K562 (cell line): ENCODE measurements around the gene KYAT1. TPM values are rescaled to one million over a fixed set of nuclear protein-coding genes. Genes with fewer than 3 reads are reported as not detected.
A peak's percentile ranks its signal among the peaks of the same experiment; 100 is the strongest.

Experiments
- GATA2 ChIP-seq: sonication (generic); formaldehyde crosslinking; IDR thresholded peaks from 2 replicates; pipeline ENCODE4 v1.4.0; 2020; ENCODE audit warnings: mild to moderate bottlenecking, missing genetic modification reagents
- HES1 ChIP-seq: fragments of 450-650 bp; IDR thresholded peaks from 2 replicates; pipeline ENCODE4 v1.6.1; 2016; ENCODE audit warnings: low read depth, mild to moderate bottlenecking, moderate library complexity
- HMGN3 ChIP-seq: IDR thresholded peaks from 2 replicates; pipeline ENCODE4 v1.6.1; 2011; ENCODE audit warnings: borderline replicate concordance, low read depth, mild to moderate bottlenecking, mixed read lengths, low read length; ENCODE audit not compliant: insufficient read length; ENCODE audit errors: extremely low read depth
- KLF16 ChIP-seq: IDR thresholded peaks from 2 replicates; pipeline ENCODE4 v1.6.1; 2016; ENCODE audit warnings: antibody characterized with exemption
- MYC ChIP-seq, 2 experiments: fragments of 250-450 bp in 1 of 2; sonication (Bioruptor Pico) in 1 of 2; IDR thresholded peaks; 2 replicates each; pipeline versions ENCODE4 v1.5.1 to v1.6.1; 2012 to 2021; ENCODE audit warnings: low read depth in 2 of 2, borderline replicate concordance in 1 of 2, improper control_type of control experiment in 1 of 2, low read length in 1 of 2, mild to moderate bottlenecking in 1 of 2, moderate library complexity in 1 of 2
- NR2F6 ChIP-seq: fragments of 450-650 bp; formaldehyde crosslinking; IDR thresholded peaks from 2 replicates; pipeline ENCODE4 v1.4.0; 2020; ENCODE audit warnings: mild to moderate bottlenecking
- PHF8 ChIP-seq: fragments of 200-600 bp; sonication (generic); IDR thresholded peaks from 2 replicates; pipeline ENCODE4 v1.6.1; 2012; ENCODE audit warnings: mixed run types, mild to moderate bottlenecking, inconsistent platforms, low read length, moderate library complexity, borderline replicate concordance
- PRPF4 ChIP-seq: fragments of 200-400 bp; formaldehyde crosslinking; IDR thresholded peaks from one replicate; pipeline ENCODE4 v1.6.1; 2017; ENCODE audit warnings: low read length, low read depth, mild to moderate bottlenecking; ENCODE audit not compliant: insufficient read depth, poor library complexity, severe bottlenecking
- RBBP5 ChIP-seq: fragments of 200-600 bp; sonication (generic); IDR thresholded peaks from 2 replicates; pipeline ENCODE4 v1.6.1; 2012; ENCODE audit warnings: borderline replicate concordance, mild to moderate bottlenecking, low read length, control low read depth, inconsistent platforms; ENCODE audit not compliant: insufficient read depth, poor library complexity, severe bottlenecking
- RBM15 ChIP-seq: fragments of 200-400 bp; formaldehyde crosslinking; IDR thresholded peaks from 2 replicates; pipeline ENCODE4 v1.6.1; 2018; ENCODE audit warnings: mild to moderate bottlenecking, low read length, moderate library complexity; ENCODE audit not compliant: insufficient read depth
- RBM34 ChIP-seq: fragments of 200-400 bp; formaldehyde crosslinking; IDR thresholded peaks from 2 replicates; pipeline ENCODE4 v1.6.1; 2018; ENCODE audit warnings: low read length, borderline replicate concordance; ENCODE audit not compliant: insufficient read depth
- TFE3 ChIP-seq: fragments of 450-650 bp; formaldehyde crosslinking; IDR thresholded peaks from 2 replicates; pipeline ENCODE4 v1.4.0; 2020; ENCODE audit warnings: mild to moderate bottlenecking, mixed read lengths
- ZBTB33 ChIP-seq: sonication (generic); formaldehyde crosslinking; IDR thresholded peaks from 2 replicates; pipeline ENCODE4 v1.8.1; 2023; ENCODE audit warnings: mild to moderate bottlenecking, missing genetic modification reagents
- ZBTB49 ChIP-seq: sonication (generic); formaldehyde crosslinking; IDR thresholded peaks from 2 replicates; pipeline ENCODE4 v1.8.0; 2022; ENCODE audit warnings: missing genetic modification reagents, mild to moderate bottlenecking, borderline replicate concordance
- ZNF12 ChIP-seq: sonication (generic); formaldehyde crosslinking; IDR thresholded peaks from 2 replicates; pipeline ENCODE4 v1.4.0; 2020; ENCODE audit warnings: mild to moderate bottlenecking, missing genetic modification reagents
- ZNF280B ChIP-seq: fragments of 250-450 bp; sonication (Bioruptor Pico); IDR thresholded peaks from 2 replicates; pipeline ENCODE4 v1.5.1; 2021; ENCODE audit warnings: mild to moderate bottlenecking
- polyA plus RNA-seq, 8 experiments: library from polyadenylated mRNA; depleted of rRNA in 4 of 8; stranded (reverse) in 5 of 8; unstranded in 3 of 8; fragments of >200 nt; fragmentation: Nextera tagmentation in 2 of 8; fragmentation: Illumina TruSeq in 1 of 8; extraction: Ambion mirVana in 2 of 8; extraction: Trizol in 1 of 8; gene quantifications; 2 replicates each; pipeline versions ENCODE4 v1.2.1 to v1.2.3, GENCODE V29; 2011 to 2014; ENCODE audit warnings: inconsistent platforms in 1 of 8, missing spikeins in 1 of 8
- total RNA-seq, 7 experiments: library from RNA; depleted of rRNA in 6 of 7; stranded (reverse); fragments of >200 nt in 6 of 7; fragmentation: Illumina TruSeq in 2 of 7; extraction: Trizol in 2 of 7; gene quantifications; 2 replicates each; pipeline versions ENCODE4 v1.2.1 to v1.2.3, GENCODE V29; 2011 to 2021; ENCODE audit warnings: low replicate concordance in 1 of 7

The KYAT1 gene
- total and polyA plus RNA-seq, 9 of the 15 experiments (the other 6 are each of a cell fraction or from before 2014, with no cell fraction given) = 6.4 to 16.8 (median 11.1) TPM

- TF ChIP-seq ZNF12 (peak; percentile 76; the same call in 1 of the 2 replicates), HMGN3 (peak; percentile 76), RBM15 (no peak), KLF16 (no peak), HES1 (peak; percentile 60), RBM34 (no peak), RBBP5 (peak; percentile 79), MYC (IDR thresholded peaks at IDR 0.05; ENCODE audit: low read depth, low read length) (peak; percentile 78), MYC (CRISPR knock-in tag; IDR thresholded peaks at IDR 0.05; ENCODE audit: borderline replicate concordance, low read depth) (no peak), NR2F6 (CRISPR knock-in tag) (no peak), ZNF280B (CRISPR knock-in tag) (no peak), TFE3 (CRISPR knock-in tag) (peak; percentile 97), ZBTB33 (CRISPR knock-in tag) (peak; percentile 93), PRPF4 (no peak), ZBTB49 (CRISPR knock-in tag) (0 out of 2 replicates have a peak, but pooled peaks have one; percentile 66), GATA2 (no peak), PHF8 (peak; percentile 91)
Measured at GRCh38 chr9:128786681-128787601, 94.8 kb downstream of the KYAT1 start, which contains the start of gene TBC1D13 (continued).
